Central memory CD8-positive, alpha-beta T cell (primary cell): ENCODE data around the gene TBX1.

ENCODE experiments used
- ATAC-seq: fragments of 150-1000 bp; cut with Tn5 transposase; replicated peaks from 2 replicates; pipeline ENCODE4 v1.10.0; 2022; ENCODE audit warnings: mild to moderate bottlenecking, moderate FRiP score, moderate number of reproducible peaks; ENCODE audit not compliant: poor library complexity, severe bottlenecking; ENCODE audit errors: extremely low read depth
- DNase-seq, 2 donors: peaks; one replicate each; pipeline ENCODE4 v3.0.0; 2021; ENCODE audit warnings: low spot score in 2 of 2
- H3K27ac Mint-ChIP-seq: one replicate; pipeline ENCODE4 v1.8.0; 2022; ENCODE audit warnings: low read depth, mild to moderate bottlenecking, moderate library complexity, mixed read lengths
- H3K27me3 Mint-ChIP-seq: one replicate; pipeline ENCODE4 v1.8.0; 2022; ENCODE audit warnings: mixed read lengths
- H3K36me3 Mint-ChIP-seq: one replicate; pipeline ENCODE4 v1.8.0; 2022; ENCODE audit warnings: mild to moderate bottlenecking, moderate library complexity, mixed read lengths; ENCODE audit not compliant: insufficient read depth
- H3K4me1 Mint-ChIP-seq: one replicate; pipeline ENCODE4 v1.8.0; 2022; ENCODE audit warnings: mixed read lengths
- H3K4me3 Mint-ChIP-seq: one replicate; pipeline ENCODE4 v1.8.0; 2022; ENCODE audit warnings: mild to moderate bottlenecking, moderate library complexity, mixed read lengths
- H3K9me3 Mint-ChIP-seq: one replicate; pipeline ENCODE4 v1.8.0; 2022; ENCODE audit warnings: mixed read lengths

The TBX1 gene

DNA sequence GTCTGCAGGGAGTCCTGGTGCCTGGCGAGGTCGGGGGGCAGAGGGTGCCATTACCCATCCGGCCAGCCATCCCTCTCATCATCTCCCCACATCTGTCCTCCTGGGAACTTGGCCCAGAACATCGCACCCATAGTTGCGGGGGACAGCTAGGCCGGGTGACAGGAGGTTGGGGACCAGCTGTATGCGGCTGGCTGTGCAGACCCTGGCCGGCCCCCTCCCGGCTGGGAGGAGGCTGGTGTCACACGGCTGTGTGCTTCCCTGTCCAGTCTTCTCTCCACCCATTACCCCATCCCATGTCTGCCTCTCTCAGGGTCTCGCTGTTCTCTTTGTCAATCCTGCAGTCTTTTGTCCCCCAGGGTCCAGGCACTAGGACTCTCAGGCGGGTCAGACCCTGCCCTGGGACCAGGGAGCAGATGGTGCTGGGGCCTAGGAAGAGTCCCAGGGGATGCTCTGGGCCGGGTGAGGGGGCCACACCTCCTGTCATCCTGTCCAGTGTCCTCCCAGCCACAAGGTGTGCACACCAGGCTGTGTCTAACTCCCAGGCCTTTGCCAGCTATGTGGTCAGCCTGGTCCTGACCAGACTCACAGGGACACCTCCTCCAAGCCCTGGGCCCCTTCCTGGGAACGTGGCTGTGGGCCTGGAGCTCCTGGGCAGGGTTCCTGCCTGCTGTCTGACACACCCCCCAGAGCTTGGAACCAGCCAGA lies 6.4 kb upstream of the TBX1 start:
- Mint-ChIP-seq H3K27me3 (peaks cover 60% of the 10 kb centered on the region), H3K4me3 (no peak overlapping the region), H3K36me3 (peaks cover 3% of the 10 kb centered on the region), H3K27ac (no peak overlapping the region), H3K9me3 (no peaks in the 10 kb centered on the region), H3K4me1 (peaks cover 17% of the 10 kb centered on the region)
- ATAC-seq (no peak), DNase-seq (no peak)

DNA sequence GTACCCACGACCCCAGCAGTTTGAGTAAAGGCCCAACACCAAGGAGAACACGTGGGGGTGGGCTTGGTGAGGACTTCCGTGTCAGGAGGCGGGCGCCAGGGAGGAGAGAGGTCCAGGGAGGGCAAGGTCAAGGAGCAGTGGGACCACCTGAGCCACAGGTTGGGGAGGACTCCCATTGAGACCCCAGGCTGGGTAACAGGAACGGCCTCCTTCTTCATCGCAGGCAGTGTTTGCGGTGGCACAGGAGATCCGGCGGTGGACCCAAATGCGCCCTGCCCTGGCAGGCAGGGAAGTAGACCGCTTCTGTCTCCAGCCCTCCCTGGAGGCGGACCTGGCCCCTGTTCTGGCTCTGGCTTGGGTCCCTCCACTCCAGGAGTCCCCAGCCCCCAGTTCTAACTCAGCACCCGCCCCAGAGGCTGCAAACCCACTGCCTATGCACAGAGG lies 5.9 kb upstream of the TBX1 start:
- DNase-seq (no peak), ATAC-seq (no peak)
- H3K4me1 Mint-ChIP-seq, result peaks cover 22% of the 10 kb centered on the region
- no peaks in the 10 kb centered on the region for H3K9me3 Mint-ChIP-seq
- peaks cover 66% of the 10 kb centered on the region for H3K27me3 Mint-ChIP-seq
- no peak overlapping the region for H3K4me3 Mint-ChIP-seq
- H3K27ac Mint-ChIP-seq, result no peak overlapping the region
- H3K36me3 Mint-ChIP-seq, result peaks cover 3% of the 10 kb centered on the region

GRCh38 chr22:19755145-19755710 lies 5.3 kb upstream of the TBX1 start:
- Mint-ChIP-seq H3K4me3 (no peak overlapping the region), H3K27me3 (peaks cover 71% of the 10 kb centered on the region), H3K9me3 (no peaks in the 10 kb centered on the region), H3K27ac (no peak overlapping the region), H3K36me3 (peaks cover 6% of the 10 kb centered on the region), H3K4me1 (peaks cover 27% of the 10 kb centered on the region)
- ATAC-seq (no peak), DNase-seq (no peak)

DNA sequence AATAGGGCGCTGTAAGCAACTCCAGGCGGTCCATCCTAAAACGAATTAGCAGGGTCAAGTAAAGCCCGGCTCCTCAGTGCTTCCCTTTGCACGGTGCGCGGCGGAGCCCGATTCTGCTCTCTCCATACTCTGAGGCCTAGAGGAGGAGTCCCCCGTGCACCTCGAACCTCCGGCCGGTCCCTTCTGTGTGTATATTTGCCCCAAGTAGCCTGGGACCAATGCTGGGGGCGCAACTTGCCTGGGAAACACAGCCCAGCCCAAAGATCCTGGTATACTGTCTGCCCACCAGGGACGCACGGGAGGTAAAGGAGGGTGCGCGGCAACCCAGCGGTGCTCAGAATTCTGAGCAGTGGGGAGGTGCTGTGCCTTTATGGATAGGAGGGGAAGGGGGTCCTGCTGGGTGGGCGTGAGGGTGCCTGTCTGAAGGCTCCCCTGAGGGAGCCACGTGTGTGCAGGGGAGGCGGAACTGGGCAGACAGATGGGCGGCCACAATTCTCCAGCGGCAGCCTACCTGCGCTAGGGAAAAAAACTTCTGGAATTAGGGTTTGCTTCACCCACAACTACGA lies 4.8 kb upstream of the TBX1 start:
- Mint-ChIP-seq H3K27ac (no peak overlapping the region), H3K36me3 (peaks cover 6% of the 10 kb centered on the region), H3K27me3 (peaks cover 76% of the 10 kb centered on the region), H3K9me3 (no peaks in the 10 kb centered on the region), H3K4me3 (peak overlapping the region; percentile 53), H3K4me1 (peaks cover 30% of the 10 kb centered on the region)
- no peak for ATAC-seq
- DNase-seq, result no peak

- Mint-ChIP-seq H3K4me3 (peak overlapping the region; percentile 53), H3K27ac (no peak overlapping the region), H3K9me3 (no peaks in the 10 kb centered on the region), H3K36me3 (peaks cover 6% of the 10 kb centered on the region), H3K4me1 (peaks cover 30% of the 10 kb centered on the region), H3K27me3 (peaks cover 80% of the 10 kb centered on the region)
- ATAC-seq (no peak), DNase-seq (peak; percentile 29 to 35)
Observed at GRCh38 chr22:19756288-19757128, 4.1 kb upstream of the TBX1 start.

- ATAC-seq (no peak), DNase-seq (no peak)
- Mint-ChIP-seq H3K27me3 (peaks cover 88% of the 10 kb centered on the region), H3K4me3 (peak overlapping the region; percentile 66), H3K4me1 (peaks cover 30% of the 10 kb centered on the region), H3K36me3 (peaks cover 6% of the 10 kb centered on the region), H3K27ac (no peak overlapping the region), H3K9me3 (no peaks in the 10 kb centered on the region)
Observed at GRCh38 chr22:19757140-19757984, 3.2 kb upstream of the TBX1 start.

GRCh38 chr22:19757985-19758895 lies 2.3 kb upstream of the TBX1 start:
- Mint-ChIP-seq H3K27me3 (peaks cover 88% of the 10 kb centered on the region), H3K36me3 (peaks cover 6% of the 10 kb centered on the region), H3K4me3 (peak overlapping the region; percentile 66), H3K27ac (no peak overlapping the region), H3K9me3 (no peaks in the 10 kb centered on the region), H3K4me1 (peaks cover 30% of the 10 kb centered on the region)
- DNase-seq (no peak), ATAC-seq (no peak)

GRCh38 chr22:19758896-19759426 lies 1.6 kb upstream of the TBX1 start:
- no peak for DNase-seq
- Mint-ChIP-seq H3K4me1 (peaks cover 30% of the 10 kb centered on the region), H3K27me3 (peaks cover 89% of the 10 kb centered on the region), H3K4me3 (no peak overlapping the region), H3K36me3 (peaks cover 6% of the 10 kb centered on the region), H3K9me3 (no peaks in the 10 kb centered on the region), H3K27ac (no peak overlapping the region)
- ATAC-seq, result no peak

DNA sequence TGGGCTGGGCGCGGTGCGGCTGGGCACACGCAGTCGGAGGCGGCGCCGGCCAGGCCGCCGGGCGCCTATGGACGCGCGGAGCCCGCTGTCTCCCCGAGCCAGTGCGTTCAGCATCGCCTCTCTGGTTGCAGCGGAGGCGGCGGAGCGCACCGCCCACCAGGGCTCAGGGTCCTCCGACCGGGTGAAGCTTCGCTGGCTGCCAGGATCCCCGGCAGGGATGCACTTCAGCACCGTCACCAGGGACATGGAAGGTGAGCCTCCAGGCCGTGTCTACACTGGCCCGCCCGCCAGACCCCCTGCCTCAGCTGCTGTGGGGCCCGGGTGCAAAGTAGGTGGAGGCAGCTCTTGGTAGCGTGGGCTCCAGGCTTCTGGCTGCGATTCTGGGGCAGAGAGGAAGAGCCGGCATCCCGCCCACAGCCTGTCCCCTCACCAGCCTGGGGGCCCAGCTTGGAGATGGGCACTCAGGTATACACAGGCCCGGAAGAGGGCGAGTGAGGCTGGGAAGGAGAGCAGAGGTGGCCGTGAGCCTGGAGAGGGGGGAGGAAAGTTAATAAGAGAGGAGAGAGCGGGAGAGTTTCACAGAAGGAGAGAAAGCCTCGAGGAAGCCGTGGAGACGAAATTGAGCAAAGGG lies 1.0 kb upstream of the TBX1 start:
- peaks cover 6% of the 10 kb centered on the region for H3K36me3 Mint-ChIP-seq
- no peak for DNase-seq
- peak overlapping the region; percentile 49 for H3K27ac Mint-ChIP-seq
- no peaks in the 10 kb centered on the region for H3K9me3 Mint-ChIP-seq
- H3K4me1 Mint-ChIP-seq, result peaks cover 30% of the 10 kb centered on the region
- ATAC-seq, result no peak
- peaks cover 89% of the 10 kb centered on the region for H3K27me3 Mint-ChIP-seq
- peak overlapping the region; percentile 79 for H3K4me3 Mint-ChIP-seq

- Mint-ChIP-seq H3K36me3 (peaks cover 6% of the 10 kb centered on the region), H3K27ac (no peak overlapping the region), H3K27me3 (peaks cover 86% of the 10 kb centered on the region), H3K9me3 (no peaks in the 10 kb centered on the region), H3K4me1 (peaks cover 24% of the 10 kb centered on the region), H3K4me3 (peak overlapping the region; percentile 57)
- ATAC-seq, result no peak
- DNase-seq, result no peak
Observed at GRCh38 chr22:19760951-19761724, 560 bp downstream of the TBX1 start.
